Endothelial cell of umbilical vein (primary cell): ENCODE measurements around the gene AQP12A. TPM values are rescaled to one million over a fixed set of nuclear protein-coding genes. Genes with fewer than 3 reads are reported as not detected.

Experiments used
- BruUV-seq: library from RNA; stranded (reverse); fragments of 400-500 nt; replicated peaks from 2 replicates; lab custom pipeline; 2021; lab: Mats Ljungman, UMichigan
- CTCF ChIA-PET: fragments of 300-600, 350-600 bp; sonication (Branson Sonifier 250); formaldehyde crosslinking; loops from one replicate; lab custom pipeline; 2021; ENCODE audit warnings: antibody characterized with exemption, inconsistent platforms; lab: Charles Lee
- POLR2A ChIA-PET: fragments of 300-600, 350-600 bp; sonication (Branson Sonifier 250); formaldehyde crosslinking; loops from one replicate; lab custom pipeline; 2021; ENCODE audit warnings: antibody characterized with exemption, inconsistent platforms; lab: Charles Lee
- DNase-seq: peaks from one replicate; pipeline ENCODE4 v3.0.0-alpha.2; 2011; ENCODE audit warnings: low read depth, low spot score
- FAIRE-seq: peaks from 2 replicates; lab custom pipeline; 2011; peaks lifted over from hg19 to GRCh38; lab: Jason Lieb, UNC
- H2AFZ ChIP-seq: 2 replicates; pipeline ENCODE4 v1.6.0; 2012; ENCODE audit warnings: low read depth, low read length, control low read depth, inconsistent platforms
- H3K27ac ChIP-seq: 2 replicates; pipeline ENCODE4 v1.5.1; 2011; ENCODE audit warnings: low read depth, mild to moderate bottlenecking, control low read depth, low read length, moderate library complexity; ENCODE audit not compliant: insufficient read depth
- H3K27me3 ChIP-seq, 2 experiments: 2 replicates each; pipeline versions ENCODE4 v1.6.0 to v1.6.1; 2011; ENCODE audit warnings: low read length in 2 of 2, mixed read lengths in 1 of 2; ENCODE audit not compliant: control insufficient read depth in 2 of 2, insufficient read depth in 2 of 2
- H3K36me3 ChIP-seq, 2 experiments: 2 replicates in 1 of 2; 3 replicates in 1 of 2; pipeline ENCODE4 v1.5.1; 2011; ENCODE audit warnings: low read length in 2 of 2, mild to moderate bottlenecking in 1 of 2, moderate library complexity in 1 of 2; ENCODE audit not compliant: control insufficient read depth in 2 of 2, insufficient read depth in 2 of 2; ENCODE audit errors: extremely low read depth in 1 of 2
- H3K4me1 ChIP-seq: 3 replicates; pipeline ENCODE4 v1.5.1; 2011; ENCODE audit warnings: mild to moderate bottlenecking, low read length; ENCODE audit not compliant: control insufficient read depth, insufficient read depth; ENCODE audit errors: extremely low read depth
- H3K4me2 ChIP-seq: 2 replicates; pipeline ENCODE4 v1.6.1; 2011; ENCODE audit warnings: low read length, control low read depth, mixed read lengths; ENCODE audit not compliant: insufficient read depth
- H3K4me3 ChIP-seq, 3 experiments: fragments of 200-600 bp in 1 of 3; sonication (generic), shearing (Covaris generic) in 1 of 3; replicated peaks in 1 of 3; 2 replicates each; pipeline ENCODE4 v1.5.1; 2011 to 2016; ENCODE audit warnings: control low read depth in 3 of 3, low read length in 3 of 3, mild to moderate bottlenecking in 2 of 3, inconsistent platforms in 1 of 3, low read depth in 1 of 3, moderate library complexity in 1 of 3; ENCODE audit not compliant: insufficient read depth in 1 of 3
- H3K79me2 ChIP-seq: 2 replicates; pipeline ENCODE4 v1.6.0; 2012; ENCODE audit warnings: low read length, inconsistent platforms; ENCODE audit not compliant: control insufficient read depth, insufficient read depth
- H3K9ac ChIP-seq: replicated peaks from 2 replicates; pipeline ENCODE3; 2011; ENCODE audit warnings: low read length, control low read depth; ENCODE audit not compliant: insufficient read depth; ENCODE audit errors: extremely low read depth
- H3K9me1 ChIP-seq: replicated peaks from 3 replicates; pipeline ENCODE4 v1.6.0; 2011; ENCODE audit warnings: mild to moderate bottlenecking, low read length; ENCODE audit not compliant: control insufficient read depth, insufficient read depth; ENCODE audit errors: extremely low read depth
- H3K9me3 ChIP-seq: replicated peaks from 2 replicates; pipeline ENCODE4 v1.5.1; 2012; ENCODE audit warnings: low read length, inconsistent platforms; ENCODE audit not compliant: control insufficient read depth, insufficient read depth
- H4K20me1 ChIP-seq: replicated peaks from 2 replicates; pipeline ENCODE3; 2011; ENCODE audit warnings: mild to moderate bottlenecking, low read length; ENCODE audit not compliant: control insufficient read depth, insufficient read depth; ENCODE audit errors: extremely low read depth
- EZH2 ChIP-seq: IDR thresholded peaks from 2 replicates; pipeline ENCODE4 v1.6.1; 2012; ENCODE audit warnings: borderline replicate concordance, low read depth, mild to moderate bottlenecking, moderate library complexity, low read length, inconsistent platforms; ENCODE audit not compliant: severe bottlenecking
- FOS ChIP-seq: IDR thresholded peaks from 2 replicates; pipeline ENCODE4 v1.6.1; 2011; ENCODE audit warnings: mild to moderate bottlenecking, low read length, moderate library complexity, borderline replicate concordance; ENCODE audit not compliant: insufficient read depth
- GATA2 ChIP-seq: IDR thresholded peaks from 2 replicates; pipeline ENCODE4 v1.7.0; 2011; ENCODE audit warnings: low read depth, mild to moderate bottlenecking, moderate library complexity, mixed read lengths, low read length; ENCODE audit not compliant: insufficient read length, insufficient read depth
- JUN ChIP-seq: IDR thresholded peaks from 2 replicates; pipeline ENCODE4 v1.6.1; 2011; ENCODE audit warnings: borderline replicate concordance, low read depth; ENCODE audit not compliant: insufficient read length, insufficient read depth
- MYC ChIP-seq: IDR thresholded peaks from one replicate; pipeline ENCODE4 v1.6.1; 2011; ENCODE audit warnings: mild to moderate bottlenecking, low read depth, low read length
- POLR2A ChIP-seq: IDR thresholded peaks from 2 replicates; pipeline ENCODE4 v1.6.1; 2012; ENCODE audit warnings: low read depth, mild to moderate bottlenecking, control low read depth, low read length
- POLR2AphosphoS5 ChIP-seq: IDR thresholded peaks from 2 replicates; pipeline ENCODE4 v1.6.1; 2012; ENCODE audit warnings: low read depth, mild to moderate bottlenecking, control low read depth, low read length, moderate library complexity; ENCODE audit not compliant: insufficient read depth
- dilution Hi-C: fragments of 300-500 bp; cut with MboI; formaldehyde crosslinking; loops from one replicate; pipeline ENCODE4 v1.15.0; 2019; ENCODE audit warnings: low sequenced_read_pairs; ENCODE audit not compliant: extremely low pct_ligation_motif_present
- intact Hi-C: fragments of 100-400 bp; cut with micrococcal nuclease; formaldehyde crosslinking; loops from one replicate; pipeline ENCODE4 v1.10.0; 2022
- polyA plus RNA-seq, 4 experiments: library from polyadenylated mRNA; depleted of rRNA in 3 of 4; stranded (reverse) in 3 of 4; unstranded in 1 of 4; fragments of >200 nt; gene quantifications; 2 replicates each; pipeline versions ENCODE4 v1.2.1 to v1.2.3, GENCODE V29; 2011 to 2012; ENCODE audit warnings: missing spikeins in 1 of 4
- total RNA-seq: library from RNA; stranded (reverse); gene quantifications from 2 replicates; pipeline ENCODE4 v1.2.3, GENCODE V29; 2021
- TF ChIP-seq, protein P1 (sequence below): IDR thresholded peaks from 2 replicates; pipeline ENCODE4 v1.6.1; 2011; ENCODE audit not compliant: insufficient read depth, insufficient read length
- TF ChIP-seq, protein P2 (sequence below), 2 donors: IDR thresholded peaks; 1 replicate in 1 of 2; 2 replicates in 1 of 2; pipeline ENCODE4 v1.5.1; 2011; ENCODE audit warnings: low read length in 2 of 2, mild to moderate bottlenecking in 2 of 2, moderate library complexity in 2 of 2, control low read depth in 1 of 2, inconsistent platforms in 1 of 2, low read depth in 1 of 2; ENCODE audit not compliant: insufficient read depth in 1 of 2; ENCODE audit errors: extremely low read depth in 1 of 2

AQP12A gene
- total and polyA plus RNA-seq, 2 donors (not counting 3 experiments of a cell fraction or from before 2014, with no cell fraction given): not detected

DNA sequence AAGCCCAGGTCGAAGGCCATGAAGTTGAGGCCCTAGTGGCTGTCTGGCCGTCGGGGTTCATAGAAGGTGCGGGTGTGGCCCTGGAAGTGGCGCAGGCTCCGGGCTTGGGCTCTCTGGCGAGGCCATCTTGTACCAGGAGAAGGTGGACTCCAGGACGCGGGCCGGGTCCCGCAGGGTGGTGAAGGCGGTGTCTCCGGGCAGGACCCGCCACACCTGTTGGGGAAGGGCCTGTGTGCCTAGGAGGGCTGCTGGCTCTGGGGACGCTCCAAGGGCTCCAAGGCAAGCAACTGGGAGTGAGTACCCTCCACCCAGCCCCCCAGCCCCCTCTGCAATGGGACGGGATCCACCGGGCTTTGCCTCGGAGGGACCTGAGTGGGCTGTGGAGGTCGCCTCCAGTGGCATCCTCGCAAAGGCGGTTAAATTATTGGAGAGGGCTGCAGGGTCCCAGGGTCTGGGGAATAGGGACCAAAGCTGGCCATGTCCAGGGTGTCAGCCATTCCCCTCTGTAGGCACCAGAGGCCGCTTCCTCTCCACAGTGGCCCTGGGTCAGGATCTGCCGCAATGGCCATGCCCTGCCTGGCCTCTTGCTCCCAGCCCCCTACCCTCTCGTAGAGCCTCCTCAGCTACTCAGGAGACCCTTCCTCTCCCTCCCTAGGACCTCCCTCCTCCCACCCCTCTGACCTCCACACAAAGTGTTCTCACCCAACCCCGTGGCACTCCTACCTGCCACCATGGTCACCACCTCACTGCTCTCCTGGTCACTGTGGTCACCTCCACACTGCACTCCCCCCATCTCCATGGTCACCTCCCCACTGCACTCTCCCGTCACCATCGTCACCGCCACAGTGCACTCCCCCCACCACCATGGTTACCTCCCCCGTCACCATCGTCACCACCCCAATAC is 10.3 kb downstream of the AQP12A start:
- no peak for FAIRE-seq
- Histone ChIP-seq H3K79me2 (no peaks in the 10 kb centered on the region), H2AFZ (no peak overlapping the region), H3K27me3 (no peaks in the 10 kb centered on the region), H3K9me1 (no peaks in the 10 kb centered on the region), H3K36me3 (no peaks in the 10 kb centered on the region), H3K4me3 (no peak overlapping the region), H4K20me1 (no peaks in the 10 kb centered on the region), H3K9me3 (no peaks in the 10 kb centered on the region), H3K4me2 (no peak overlapping the region), H3K27ac (no peak overlapping the region), H3K9ac (no peak overlapping the region), H3K4me1 (no peaks in the 10 kb centered on the region)
- intact Hi-C loops (no loop called here), dilution Hi-C loops (no loop called here)
- CTCF ChIA-PET: interaction anchor here (0.7 kb wide), 1 partner anchor 1559 kb away, joined by 5 read pairs; no protein-coding TSS in a partner anchor
- POLR2A ChIA-PET: no interaction called here
- TF ChIP-seq MYC (no peak), POLR2A (no peak), GATA2 (no peak), FOS (no peak), JUN (no peak), POLR2AphosphoS5 (no peak), EZH2 (no peak)
- TF ChIP-seq, protein P1, sequence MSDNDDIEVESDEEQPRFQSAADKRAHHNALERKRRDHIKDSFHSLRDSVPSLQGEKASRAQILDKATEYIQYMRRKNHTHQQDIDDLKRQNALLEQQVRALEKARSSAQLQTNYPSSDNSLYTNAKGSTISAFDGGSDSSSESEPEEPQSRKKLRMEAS: no peak
- TF ChIP-seq, protein P2, sequence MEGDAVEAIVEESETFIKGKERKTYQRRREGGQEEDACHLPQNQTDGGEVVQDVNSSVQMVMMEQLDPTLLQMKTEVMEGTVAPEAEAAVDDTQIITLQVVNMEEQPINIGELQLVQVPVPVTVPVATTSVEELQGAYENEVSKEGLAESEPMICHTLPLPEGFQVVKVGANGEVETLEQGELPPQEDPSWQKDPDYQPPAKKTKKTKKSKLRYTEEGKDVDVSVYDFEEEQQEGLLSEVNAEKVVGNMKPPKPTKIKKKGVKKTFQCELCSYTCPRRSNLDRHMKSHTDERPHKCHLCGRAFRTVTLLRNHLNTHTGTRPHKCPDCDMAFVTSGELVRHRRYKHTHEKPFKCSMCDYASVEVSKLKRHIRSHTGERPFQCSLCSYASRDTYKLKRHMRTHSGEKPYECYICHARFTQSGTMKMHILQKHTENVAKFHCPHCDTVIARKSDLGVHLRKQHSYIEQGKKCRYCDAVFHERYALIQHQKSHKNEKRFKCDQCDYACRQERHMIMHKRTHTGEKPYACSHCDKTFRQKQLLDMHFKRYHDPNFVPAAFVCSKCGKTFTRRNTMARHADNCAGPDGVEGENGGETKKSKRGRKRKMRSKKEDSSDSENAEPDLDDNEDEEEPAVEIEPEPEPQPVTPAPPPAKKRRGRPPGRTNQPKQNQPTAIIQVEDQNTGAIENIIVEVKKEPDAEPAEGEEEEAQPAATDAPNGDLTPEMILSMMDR (IDR thresholded peaks at IDR 0.05; ENCODE audit: extremely low read depth in 1 of 2, insufficient read depth in 1 of 2, low read depth in 1 of 2, low read length in 2 of 2): no peak
- no TSS peak for BruUV-seq
- no peak for DNase-seq
